Sigmoid colon (tissue), 7 donors: ENCODE measurements around the gene OTOP3. TPM values are rescaled to one million over a fixed set of nuclear protein-coding genes. Genes with fewer than 3 reads are reported as not detected.

Experiments
- DNase-seq: peaks from one replicate; pipeline ENCODE4 v3.0.0-alpha.2; 2019
- H3K27ac ChIP-seq, 4 donors: fragments of 200-600 bp; sonication (generic); one replicate each; pipeline ENCODE4 v1.5.1; 2016 to 2019; ENCODE audit warnings: mild to moderate bottlenecking in 1 of 4
- H3K27me3 ChIP-seq, 3 donors: fragments of 200-600 bp; sonication (generic); one replicate each; pipeline ENCODE4 v1.5.1; 2019; ENCODE audit warnings: mild to moderate bottlenecking in 1 of 3
- H3K36me3 ChIP-seq, 4 donors: fragments of 200-600 bp; sonication (generic); one replicate each; pipeline ENCODE4 v1.5.1; 2016 to 2019
- H3K4me1 ChIP-seq, 4 donors: fragments of 200-600 bp; sonication (generic); one replicate each; pipeline ENCODE4 v1.5.1; 2017 to 2019
- H3K4me3 ChIP-seq, 4 donors: fragments of 200-600 bp; sonication (generic); one replicate each; pipeline ENCODE4 v1.5.1; 2017 to 2019; ENCODE audit warnings: mild to moderate bottlenecking in 2 of 4, moderate library complexity in 1 of 4
- H3K9me3 ChIP-seq, 4 donors: fragments of 200-600 bp in 3 of 4; sonication (generic) in 3 of 4; one replicate each; pipeline versions ENCODE4 v1.5.1 to v1.6.1; 2013 to 2019
- CTCF ChIP-seq, 4 experiments: fragments of 450-650 bp in 3 of 4; fragments of 200-600 bp in 1 of 4; IDR thresholded peaks; one replicate each; pipeline ENCODE4 v1.5.1; 2016 to 2019; ENCODE audit warnings: antibody characterized with exemption in 4 of 4, mild to moderate bottlenecking in 3 of 4, moderate library complexity in 2 of 4
- EP300 ChIP-seq, 4 donors: sonication (generic); formaldehyde crosslinking; IDR thresholded peaks; one replicate each; pipeline ENCODE4 v1.6.1; 2017; ENCODE audit warnings: antibody characterized with exemption in 4 of 4
- POLR2A ChIP-seq, 2 donors: fragments of 450-650 bp; IDR thresholded peaks; one replicate each; pipeline ENCODE4 v1.6.1; 2016; ENCODE audit warnings: antibody characterized with exemption in 2 of 2, mild to moderate bottlenecking in 2 of 2, moderate library complexity in 2 of 2
- POLR2AphosphoS5 ChIP-seq, 4 donors: sonication (generic); formaldehyde crosslinking; IDR thresholded peaks; one replicate each; pipeline ENCODE4 v1.6.1; 2017; ENCODE audit warnings: antibody characterized with exemption in 4 of 4
- WGBS, 2 donors: extraction: QIAGEN DNeasy Blood & Tissue Kit; methylation state at CpG; one replicate each; pipeline ENCODE4 v1.1.7; 2013; 5-methylcytosine and 5-hydroxymethylcytosine counted together
- intact Hi-C: fragments of 100-400 bp; cut with DNase I; formaldehyde crosslinking; loops from one replicate; pipeline ENCODE4 v1.15.1; 2023
- polyA plus RNA-seq, 3 donors: library from polyadenylated mRNA; stranded (reverse); fragments of 200-250 nt; gene quantifications; one replicate each; pipeline ENCODE4 v1.2.3, GENCODE V29; 2013
- total RNA-seq, 4 donors: library from RNA; depleted of rRNA; stranded (reverse); fragments of >200 nt; gene quantifications; one replicate each; pipeline ENCODE4 v1.1.0, GENCODE V29; 2016
- donor health status: healthy with polysubstance abuse.
- donor health status: Bipolar disorder and iron deficiency.
- donor health status: healthy.

Gene OTOP3
- total and polyA plus RNA-seq, 7 donors: 0.28 to 1.8 (median 0.60) TPM; not detected in 4

GRCh38 chr17:74892974-74893911 is 42.5 kb upstream of the OTOP3 start, which contains the start of gene FADS6:
FADS6 (minus strand) TSS chr17:74893633; CDS start chr17:74893595, 38 bp downstream.
- Histone ChIP-seq H3K9me3 (no peaks in the 10 kb centered on the region), H3K4me3 (peak within 1 kb of the TSS in 3 of 4 donors; percentile 17 to 37 (median 36)), H3K27ac (no peak within 1 kb of the TSS), H3K27me3 (peaks cover 20 to 68% (median 30%) of the 10 kb centered on the region in 3 donors), H3K4me1 (peaks cover 0 to 13% (median 11%) of the 10 kb centered on the region in 4 donors), H3K36me3 (no peaks in the 10 kb centered on the region)
- intact Hi-C loops: no loop called here
- no peak for DNase-seq
- WGBS, 2 donors: 6% methylated on average over 86 of the region's 86 CpGs
- TF ChIP-seq POLR2A (IDR thresholded peaks at IDR 0.05) (no peak), EP300 (IDR thresholded peaks at IDR 0.05) (no peak), CTCF (IDR thresholded peaks at IDR 0.05) (no peak), POLR2AphosphoS5 (IDR thresholded peaks at IDR 0.05) (no peak)

GRCh38 chr17:74893936-74894671 is 41.6 kb upstream of the OTOP3 start:
- no peaks in the 10 kb centered on the region for H3K36me3 ChIP-seq
- no peak for TF ChIP-seq EP300 (IDR thresholded peaks at IDR 0.05)
- TF ChIP-seq POLR2AphosphoS5 (IDR thresholded peaks at IDR 0.05): no peak
- TF ChIP-seq CTCF (IDR thresholded peaks at IDR 0.05): no peak
- TF ChIP-seq POLR2A (IDR thresholded peaks at IDR 0.05): no peak
- WGBS, 2 donors: 21 to 32% methylated on average over 22 of the region's 22 CpGs
- DNase-seq: no peak
- H3K27ac ChIP-seq: no peak overlapping the region
- H3K4me3 ChIP-seq: peak overlapping the region in 2 of 4 donors; percentile 36 to 37
- intact Hi-C loops: no loop called here
- H3K9me3 ChIP-seq: no peaks in the 10 kb centered on the region
- peaks cover 0 to 13% (median 11%) of the 10 kb centered on the region in 4 donors for H3K4me1 ChIP-seq
- H3K27me3 ChIP-seq: peaks cover 20 to 60% (median 30%) of the 10 kb centered on the region in 3 donors

GRCh38 chr17:74898376-74898946 is 37.2 kb upstream of the OTOP3 start:
- Histone ChIP-seq H3K36me3 (no peaks in the 10 kb centered on the region), H3K4me3 (no peak overlapping the region), H3K9me3 (no peaks in the 10 kb centered on the region), H3K27me3 (peaks cover 11 to 32% (median 17%) of the 10 kb centered on the region in 3 donors), H3K27ac (no peak overlapping the region), H3K4me1 (peaks cover 0 to 7% (median 4%) of the 10 kb centered on the region in 4 donors)
- TF ChIP-seq EP300 (IDR thresholded peaks at IDR 0.05): no peak
- no peak for TF ChIP-seq POLR2A (IDR thresholded peaks at IDR 0.05)
- no peak for TF ChIP-seq CTCF (IDR thresholded peaks at IDR 0.05)
- no peak for TF ChIP-seq POLR2AphosphoS5 (IDR thresholded peaks at IDR 0.05)
- intact Hi-C loops: no loop called here
- WGBS, 2 donors: 88 to 89% methylated on average over 11 of the region's 11 CpGs
- no peak for DNase-seq

GRCh38 chr17:74900208-74900607 is 35.5 kb upstream of the OTOP3 start:
- TF ChIP-seq EP300 (IDR thresholded peaks at IDR 0.05): no peak
- DNase-seq: no peak
- intact Hi-C loops: no loop called here
- Histone ChIP-seq H3K9me3 (no peaks in the 10 kb centered on the region), H3K36me3 (no peaks in the 10 kb centered on the region), H3K4me3 (no peak overlapping the region), H3K4me1 (no peaks in the 10 kb centered on the region), H3K27ac (no peak overlapping the region), H3K27me3 (peaks cover 0 to 30% (median 7%) of the 10 kb centered on the region in 3 donors)
- WGBS, 2 donors: 87 to 88% methylated on average over 8 of the region's 8 CpGs
